GM10248 (cell line): ENCODE results near the gene CRTC2.
"Not testable (repeated sequence)": the region's sequence is repeated elsewhere in the genome, so short reads cannot be mapped to it uniquely, and the experiment has no call there.

ENCODE experiments used
- CTCF ChIA-PET: fragments of 300-600 bp; sonication (Branson Sonifier 250); formaldehyde crosslinking; extraction: SDS; loops from one replicate; lab custom pipeline; 2021; ENCODE audit warnings: antibody characterized with exemption; lab: Yijun Ruan, JAX
- POLR2A ChIA-PET: fragments of 350-650 bp; sonication (Branson Sonifier 250); formaldehyde crosslinking; extraction: SDS; loops from one replicate; lab custom pipeline; 2020; ENCODE audit warnings: antibody characterized with exemption; lab: Yijun Ruan, JAX
- DNase-seq: peaks from one replicate; pipeline ENCODE4 v3.0.0; 2012; ENCODE audit errors: extremely low spot score
- CTCF ChIP-seq: IDR thresholded peaks from 2 replicates; pipeline ENCODE4 v1.5.1; 2012; ENCODE audit warnings: mild to moderate bottlenecking, low read depth; ENCODE audit errors: extremely low read depth, missing control alignments, control extremely low read depth

The CRTC2 gene

GRCh38 chr1:153958111-153958960 is at the start of gene CRTC2:
Gene CRTC2, minus strand, starts transcription at chr1:153958612. Its CDS starts 115 bp downstream, at chr1:153958497.
- DNase-seq, result peak; percentile 97
- no peak for TF ChIP-seq CTCF
- ChIA-PET CTCF (interaction anchor here (0.7 to 2.9 kb wide), 7 partner anchors 8 to 161 kb away, joined by 3 to 33 read pairs (median 4); partner anchors contain the start of genes CREB3L4 and DENND4B), POLR2A (interaction anchor here (0.5 to 1.7 kb wide), 6 partner anchors 9 to 35 kb away, joined by 3 to 9 read pairs (median 4); partner anchors contain the start of genes CREB3L4 and DENND4B)

- TF ChIP-seq CTCF, result no peak
- DNase-seq, result no peak
- ChIA-PET CTCF (no interaction called here), POLR2A (no interaction called here)
Measured at GRCh38 chr1:154006136-154006535, 47.7 kb upstream of the CRTC2 start.

GRCh38 chr1:154000420-154000819 is 42.0 kb upstream of the CRTC2 start:
- ChIA-PET CTCF (interaction anchor here (1.4 kb wide), 1 partner anchor 8 kb away, joined by 4 read pairs; no protein-coding TSS in a partner anchor), POLR2A (interaction anchor here (1.5 kb wide), 1 partner anchor 10 kb away, joined by 5 read pairs; the partner anchor contains the start of gene RPS27)
- DNase-seq, result no peak
- TF ChIP-seq CTCF, result no peak

GRCh38 chr1:153996882-153997281 is 38.5 kb upstream of the CRTC2 start:
- not testable (repeated sequence) for DNase-seq
- POLR2A ChIA-PET, result interaction anchor here (0.6 to 0.7 kb wide), 3 partner anchors 115 to 399 kb away, joined by 3 to 5 read pairs (median 5); no protein-coding TSS in a partner anchor
- CTCF ChIA-PET, result interaction anchor here (0.7 kb wide), 1 partner anchor 224 kb away, joined by 3 read pairs; no protein-coding TSS in a partner anchor

GRCh38 chr1:153995640-153996039 is 37.2 kb upstream of the CRTC2 start:
- TF ChIP-seq CTCF, result no peak
- POLR2A ChIA-PET, result no interaction called here
- no peak for DNase-seq
- CTCF ChIA-PET, result interaction anchor here (1.0 to 1.8 kb wide), 3 partner anchors 9 to 317 kb away, joined by 3 to 8 read pairs (median 3); partner anchors contain the start of genes NPR1 and RAB13

GRCh38 chr1:153995202-153995601 is 36.8 kb upstream of the CRTC2 start:
- CTCF ChIA-PET, result interaction anchor here (1.0 to 1.8 kb wide), 3 partner anchors 9 to 316 kb away, joined by 3 to 8 read pairs (median 3); partner anchors contain the start of genes NPR1 and RAB13
- DNase-seq, result no peak
- POLR2A ChIA-PET, result interaction anchor here (0.7 kb wide), 1 partner anchor 204 kb away, joined by 5 read pairs; no protein-coding TSS in a partner anchor
- TF ChIP-seq CTCF, result no peak
